Activated gamma-delta T cell treated with anti-CD3 and anti-CD28 coated beads, Interleukin-2, amount 50 U/mL, for 16 hours (primary cell): ENCODE data around the gene GAS2L2.
"Not testable (repeated sequence)": the region's sequence is repeated elsewhere in the genome, so short reads cannot be mapped to it uniquely, and the experiment has no call there.

Experiments
- DNase-seq: peaks from one replicate; pipeline ENCODE4 v3.0.0-alpha.2; 2020; ENCODE audit warnings: low read depth

GAS2L2 gene

GRCh38 chr17:35727635-35728034 is 25.4 kb downstream of the GAS2L2 start:
- no peak for DNase-seq

- DNase-seq: no peak
These were observed 26.0 kb downstream of the GAS2L2 start for GRCh38 chr17:35726953-35727460.

- DNase-seq: no peak
These were observed 26.7 kb downstream of the GAS2L2 start for GRCh38 chr17:35726127-35726952.

GRCh38 chr17:35725802-35726126 is 27.3 kb downstream of the GAS2L2 start:
- DNase-seq: no peak

- DNase-seq: no peak
These were observed 28.0 kb downstream of the GAS2L2 start for GRCh38 chr17:35725058-35725457.

- no peak for DNase-seq
These were observed 29.3 kb downstream of the GAS2L2 start for GRCh38 chr17:35723735-35724134.

GRCh38 chr17:35717475-35717874 is 35.6 kb downstream of the GAS2L2 start:
- DNase-seq: no peak

- no peak for DNase-seq
These were observed 36.1 kb downstream of the GAS2L2 start for GRCh38 chr17:35716897-35717465.

GRCh38 chr17:35716173-35716572 is 36.9 kb downstream of the GAS2L2 start:
- no peak for DNase-seq

GRCh38 chr17:35715416-35715815 is 37.6 kb downstream of the GAS2L2 start:
- DNase-seq: no peak

GRCh38 chr17:35714988-35715387 is 38.1 kb downstream of the GAS2L2 start:
- no peak for DNase-seq

- DNase-seq: no peak
These were observed 39.8 kb downstream of the GAS2L2 start for GRCh38 chr17:35713069-35713728.

GRCh38 chr17:35710950-35711349 is 42.1 kb downstream of the GAS2L2 start:
- no peak for DNase-seq

- DNase-seq: no peak
These were observed 43.2 kb downstream of the GAS2L2 start for GRCh38 chr17:35709874-35710273.

- no peak for DNase-seq
These were observed 44.1 kb downstream of the GAS2L2 start for GRCh38 chr17:35708951-35709350.

GRCh38 chr17:35708149-35708548 is 44.9 kb downstream of the GAS2L2 start:
- no peak for DNase-seq

GRCh38 chr17:35705705-35706104 is 47.3 kb downstream of the GAS2L2 start:
- no peak for DNase-seq

- no peak for DNase-seq
These were observed 47.8 kb downstream of the GAS2L2 start for GRCh38 chr17:35705230-35705629.

- DNase-seq: not testable (repeated sequence)
These were observed 49.7 kb downstream of the GAS2L2 start for GRCh38 chr17:35703308-35703707.

- DNase-seq: no peak
These were observed 51.5 kb downstream of the GAS2L2 start for GRCh38 chr17:35701491-35701890.

- DNase-seq: no peak
These were observed 52.9 kb downstream of the GAS2L2 start for GRCh38 chr17:35700150-35700549.

GRCh38 chr17:35698800-35699199 is 54.2 kb downstream of the GAS2L2 start:
- no peak for DNase-seq

GRCh38 chr17:35695613-35696012 is 57.4 kb downstream of the GAS2L2 start:
- DNase-seq: no peak
